ENCODE measurements around the gene HOXD9. TPM values are rescaled to one million over a fixed set of nuclear protein-coding genes. Genes with fewer than 3 reads are reported as not detected.

HOXD9 gene
- total and polyA plus RNA-seq, 2 donors (not counting 3 experiments of a cell fraction or from before 2014, with no cell fraction given), result 1.9 to 3.5 TPM

DNA sequence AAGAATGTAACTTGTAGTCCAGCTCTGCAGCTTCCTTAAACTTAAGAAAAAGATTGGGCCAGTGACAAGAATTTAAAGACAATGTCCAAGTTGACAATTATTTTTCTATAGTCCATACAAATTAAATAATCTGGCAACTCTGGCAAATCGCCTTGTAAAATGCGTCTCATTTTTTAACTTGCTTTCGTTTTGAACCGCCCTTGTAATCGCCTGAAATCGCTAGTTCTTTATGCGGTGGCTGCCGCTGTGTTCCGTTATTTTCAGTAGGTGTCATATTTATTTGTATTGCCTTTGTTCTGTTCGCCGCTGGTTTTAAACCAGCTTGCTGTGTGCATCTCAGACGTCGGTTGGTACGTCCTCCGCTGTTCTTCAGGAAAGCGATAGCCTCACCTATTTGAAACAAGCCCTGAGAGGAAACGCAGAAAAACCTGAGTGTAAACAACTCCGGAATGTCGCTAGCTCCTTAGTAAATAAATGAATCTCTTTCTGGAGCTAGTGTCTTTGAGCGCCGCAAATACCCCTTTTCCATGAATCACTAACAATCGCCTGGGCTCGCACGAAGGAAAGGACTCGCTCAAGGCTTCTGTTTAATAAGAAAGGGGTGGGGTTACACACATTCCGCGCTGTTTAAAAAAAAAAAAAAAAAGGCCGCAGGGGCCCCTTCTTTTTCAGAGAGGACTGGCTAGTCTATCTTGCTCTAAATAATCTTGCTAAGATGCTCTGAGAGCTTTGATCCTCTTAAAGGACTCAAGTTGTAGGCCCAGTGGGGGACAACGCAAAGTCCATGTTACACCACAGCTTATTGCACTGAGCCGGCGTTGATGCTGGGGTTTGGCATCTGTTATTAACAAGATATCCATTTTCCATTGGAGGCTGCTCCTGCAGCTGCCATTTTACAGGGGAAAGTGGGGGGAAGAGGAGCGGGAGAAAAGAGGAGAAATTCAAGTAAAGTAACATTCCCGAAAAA lies 10.0 kb downstream of the HOXD9 start:
- BruUV-seq (replicated peaks), result no TSS peak
- Histone ChIP-seq H3K4me2 (ENCODE audit: insufficient read depth, low read length) (peak overlapping the region; percentile 99), H2AFZ (ENCODE audit: low read depth, low read length) (peak overlapping the region; percentile 30)

DNA sequence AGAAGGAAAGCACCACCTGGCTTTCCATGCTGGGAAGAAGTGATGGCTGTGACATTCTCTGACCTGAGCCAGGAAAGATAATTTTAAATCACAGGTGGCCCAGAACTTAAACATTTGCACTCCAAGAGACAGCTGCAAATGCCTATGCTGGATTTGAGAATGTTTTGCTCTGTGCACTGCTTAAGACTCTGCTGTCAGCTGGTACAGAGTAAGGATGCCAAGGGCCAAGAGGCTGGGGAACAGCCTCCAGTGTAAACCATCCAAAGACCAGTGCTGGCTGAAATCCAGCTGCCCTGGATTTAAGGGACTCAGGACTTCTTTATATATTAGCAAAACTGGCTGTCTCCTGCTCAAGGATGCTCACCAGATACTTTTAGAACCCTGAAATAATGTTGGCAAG lies 10.9 kb downstream of the HOXD9 start:
- H3K9ac ChIP-seq (replicated peaks; ENCODE audit: extremely low read depth, insufficient read depth, low read length), result no peak overlapping the region
- H3K4me2 ChIP-seq (ENCODE audit: insufficient read depth, low read length), result no peak overlapping the region
- peaks cover 39% of the 10 kb centered on the region for H3K79me2 ChIP-seq (ENCODE audit: control insufficient read depth, insufficient read depth, low read length)
- dilution Hi-C loops (cut with MboI; ENCODE audit: extremely low pct_ligation_motif_present, low sequenced_read_pairs) (loop anchor here (25.0 kb wide), 1 partner anchor 504 kb away; no protein-coding TSS in a partner anchor), intact Hi-C loops (cut with micrococcal nuclease) (no loop called here)
- no TSS peak for BruUV-seq (replicated peaks)
- H3K36me3 ChIP-seq (ENCODE audit: control insufficient read depth in 2 of 2, extremely low read depth in 1 of 2, insufficient read depth in 2 of 2, low read length in 2 of 2), result no peaks in the 10 kb centered on the region
- DNase-seq (ENCODE audit: low read depth, low spot score), result peak; percentile 32
- no peak overlapping the region for H3K27ac ChIP-seq (ENCODE audit: insufficient read depth, low read depth, low read length)
- no peak overlapping the region for H2AFZ ChIP-seq (ENCODE audit: low read depth, low read length)
- ChIA-PET POLR2A (no interaction called here), CTCF (interaction anchor here (1.2 to 10.1 kb wide), 8 partner anchors 45 to 1015 kb away, joined by 3 to 458 read pairs (median 26); no protein-coding TSS in a partner anchor)
- FAIRE-seq, result no peak
- H3K27me3 ChIP-seq (ENCODE audit: control insufficient read depth in 2 of 2, insufficient read depth in 2 of 2, low read length in 2 of 2), result no peaks in the 10 kb centered on the region
- no peak overlapping the region for H3K4me3 ChIP-seq (replicated peaks in 1 of 3; ENCODE audit: insufficient read depth in 1 of 3, low read depth in 1 of 3, low read length in 3 of 3)
- no peaks in the 10 kb centered on the region for H3K9me3 ChIP-seq (replicated peaks; ENCODE audit: control insufficient read depth, insufficient read depth, low read length)
- H3K4me1 ChIP-seq (ENCODE audit: control insufficient read depth, extremely low read depth, insufficient read depth, low read length), result peaks cover 47% of the 10 kb centered on the region
- TF ChIP-seq EZH2 (IDR thresholded peaks at IDR 0.05; ENCODE audit: borderline replicate concordance, low read depth, low read length, severe bottlenecking) (no peak), JUN (IDR thresholded peaks at IDR 0.05; ENCODE audit: borderline replicate concordance, insufficient read depth, insufficient read length, low read depth) (no peak), POLR2AphosphoS5 (IDR thresholded peaks at IDR 0.05; ENCODE audit: insufficient read depth, low read depth, low read length) (no peak)
- TF ChIP-seq, protein P1, sequence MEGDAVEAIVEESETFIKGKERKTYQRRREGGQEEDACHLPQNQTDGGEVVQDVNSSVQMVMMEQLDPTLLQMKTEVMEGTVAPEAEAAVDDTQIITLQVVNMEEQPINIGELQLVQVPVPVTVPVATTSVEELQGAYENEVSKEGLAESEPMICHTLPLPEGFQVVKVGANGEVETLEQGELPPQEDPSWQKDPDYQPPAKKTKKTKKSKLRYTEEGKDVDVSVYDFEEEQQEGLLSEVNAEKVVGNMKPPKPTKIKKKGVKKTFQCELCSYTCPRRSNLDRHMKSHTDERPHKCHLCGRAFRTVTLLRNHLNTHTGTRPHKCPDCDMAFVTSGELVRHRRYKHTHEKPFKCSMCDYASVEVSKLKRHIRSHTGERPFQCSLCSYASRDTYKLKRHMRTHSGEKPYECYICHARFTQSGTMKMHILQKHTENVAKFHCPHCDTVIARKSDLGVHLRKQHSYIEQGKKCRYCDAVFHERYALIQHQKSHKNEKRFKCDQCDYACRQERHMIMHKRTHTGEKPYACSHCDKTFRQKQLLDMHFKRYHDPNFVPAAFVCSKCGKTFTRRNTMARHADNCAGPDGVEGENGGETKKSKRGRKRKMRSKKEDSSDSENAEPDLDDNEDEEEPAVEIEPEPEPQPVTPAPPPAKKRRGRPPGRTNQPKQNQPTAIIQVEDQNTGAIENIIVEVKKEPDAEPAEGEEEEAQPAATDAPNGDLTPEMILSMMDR (IDR thresholded peaks at IDR 0.05; ENCODE audit: extremely low read depth in 1 of 2, insufficient read depth in 1 of 2, low read depth in 1 of 2, low read length in 2 of 2), result no peak
- TF ChIP-seq, protein P2, sequence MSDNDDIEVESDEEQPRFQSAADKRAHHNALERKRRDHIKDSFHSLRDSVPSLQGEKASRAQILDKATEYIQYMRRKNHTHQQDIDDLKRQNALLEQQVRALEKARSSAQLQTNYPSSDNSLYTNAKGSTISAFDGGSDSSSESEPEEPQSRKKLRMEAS (IDR thresholded peaks at IDR 0.05; ENCODE audit: insufficient read depth, insufficient read length), result no peak
- H3K9me1 ChIP-seq (replicated peaks; ENCODE audit: control insufficient read depth, extremely low read depth, insufficient read depth, low read length), result no peaks in the 10 kb centered on the region
- no peaks in the 10 kb centered on the region for H4K20me1 ChIP-seq (replicated peaks; ENCODE audit: control insufficient read depth, extremely low read depth, insufficient read depth, low read length)

More for the DNA sequence above, 10.0 kb downstream of the HOXD9 start:
- Histone ChIP-seq H3K9ac (replicated peaks; ENCODE audit: extremely low read depth, insufficient read depth, low read length) (peak overlapping the region; percentile 90), H3K9me1 (replicated peaks; ENCODE audit: control insufficient read depth, extremely low read depth, insufficient read depth, low read length) (no peaks in the 10 kb centered on the region), H3K79me2 (ENCODE audit: control insufficient read depth, insufficient read depth, low read length) (peaks cover 30% of the 10 kb centered on the region), H3K4me3 (replicated peaks in 1 of 3; ENCODE audit: insufficient read depth in 1 of 3, low read depth in 1 of 3, low read length in 3 of 3) (peak overlapping the region; percentile 39 to 93 (median 88)), H3K27ac (ENCODE audit: insufficient read depth, low read depth, low read length) (peak overlapping the region; percentile 67), H3K4me1 (ENCODE audit: control insufficient read depth, extremely low read depth, insufficient read depth, low read length) (peaks cover 48% of the 10 kb centered on the region), H3K27me3 (ENCODE audit: control insufficient read depth in 2 of 2, insufficient read depth in 2 of 2, low read length in 2 of 2) (no peaks in the 10 kb centered on the region), H4K20me1 (replicated peaks; ENCODE audit: control insufficient read depth, extremely low read depth, insufficient read depth, low read length) (no peaks in the 10 kb centered on the region), H3K36me3 (ENCODE audit: control insufficient read depth in 2 of 2, extremely low read depth in 1 of 2, insufficient read depth in 2 of 2, low read length in 2 of 2) (no peaks in the 10 kb centered on the region), H3K9me3 (replicated peaks; ENCODE audit: control insufficient read depth, insufficient read depth, low read length) (no peaks in the 10 kb centered on the region)
- POLR2A ChIA-PET, result interaction anchor here (0.7 to 1.9 kb wide), 3 partner anchors 480 to 535 kb away, joined by 3 to 11 read pairs (median 3); no protein-coding TSS in a partner anchor
- dilution Hi-C loops (cut with MboI; ENCODE audit: extremely low pct_ligation_motif_present, low sequenced_read_pairs) (loop anchor here (25.0 kb wide), 1 partner anchor 505 kb away; no protein-coding TSS in a partner anchor), intact Hi-C loops (cut with micrococcal nuclease) (no loop called here)
- no peak for TF ChIP-seq GATA2 (IDR thresholded peaks at IDR 0.05; ENCODE audit: insufficient read depth, insufficient read length, low read depth, low read length)
- peak; percentile 18 for TF ChIP-seq POLR2AphosphoS5 (IDR thresholded peaks at IDR 0.05; ENCODE audit: insufficient read depth, low read depth, low read length)
- CTCF ChIA-PET, result interaction anchor here (1.0 to 10.1 kb wide), 16 partner anchors 7 to 1016 kb away, joined by 3 to 458 read pairs (median 5); partner anchors contain the start of gene HOXD9
- peak; percentile 86 for DNase-seq (ENCODE audit: low read depth, low spot score)
- peak; percentile 70 for FAIRE-seq

Measured in endothelial cell of umbilical vein (primary cell).